Epithelial cell of proximal tubule (primary cell): Measurements from ENCODE around the gene LSAMP. TPM values are rescaled to one million over a fixed set of nuclear protein-coding genes. Genes with fewer than 3 reads are reported as not detected.
"Not testable (repeated sequence)": the region's sequence is repeated elsewhere in the genome, so short reads cannot be mapped to it uniquely, and the experiment has no call there.

Experiments
- DNase-seq: peaks from one replicate; pipeline ENCODE4 v3.0.0-alpha.2; 2011; ENCODE audit warnings: low read depth
- H3K4me3 ChIP-seq: 2 replicates; pipeline ENCODE4 v1.5.1; 2011; ENCODE audit warnings: low read depth, mild to moderate bottlenecking, low read length
- CTCF ChIP-seq: conservative IDR thresholded peaks from 2 replicates; pipeline ENCODE4 v1.5.1; 2012; ENCODE audit warnings: low read depth, mild to moderate bottlenecking, low read length
- total RNA-seq: library from RNA; depleted of rRNA; stranded (reverse); fragments of >200 nt; gene quantifications from 2 replicates; pipeline ENCODE4 v1.2.3, GENCODE V29; 2015

LSAMP gene
- total RNA-seq, 1 donor from 2014 or later = 5.1 TPM

GRCh38 chr3:115760716-115761115 is 684.6 kb downstream of the LSAMP start:
- no peak for TF ChIP-seq CTCF
- DNase-seq = no peak

GRCh38 chr3:115758076-115758763 is 687.1 kb downstream of the LSAMP start:
- H3K4me3 ChIP-seq = no peak overlapping the region
- TF ChIP-seq CTCF = no peak
- no peak for DNase-seq

More at GRCh38 chr3:115760716-115761115, 684.6 kb downstream of the LSAMP start:
- no peak overlapping the region for H3K4me3 ChIP-seq

- not testable (repeated sequence) for H3K4me3 ChIP-seq
Observed at GRCh38 chr3:115752978-115753377, 692.3 kb downstream of the LSAMP start.

More at GRCh38 chr3:115752978-115753377, 692.3 kb downstream of the LSAMP start:
- DNase-seq = not testable (repeated sequence)
